ENCODE data around the gene TBC1D5. TPM values are rescaled to one million over a fixed set of nuclear protein-coding genes. Genes with fewer than 3 reads are reported as not detected.

TBC1D5 gene
- total RNA-seq, 1 donor from 2014 or later = 75.8 TPM

DNA sequence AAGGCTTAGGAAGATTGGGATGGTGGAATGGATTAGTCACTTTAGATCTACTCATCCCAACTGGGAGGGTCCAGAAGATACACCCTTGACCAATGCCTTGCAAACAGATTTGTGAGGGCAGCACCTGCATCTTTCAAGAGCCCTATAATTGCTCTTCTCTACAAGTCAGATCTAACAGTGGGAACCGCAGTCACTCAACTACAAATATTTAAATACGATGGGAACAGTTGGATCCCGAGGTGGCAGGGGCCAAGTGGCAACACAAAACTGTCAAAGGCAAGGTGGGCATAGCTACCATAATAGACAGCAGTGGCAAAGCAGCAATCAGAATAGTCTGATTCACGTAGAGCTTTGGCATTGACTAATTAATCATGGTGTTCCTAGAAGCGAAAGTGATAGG, 152.0 kb downstream of the TBC1D5 start:
- DNase-seq (ENCODE audit: low read depth in 2 of 2) = no peak

DNA sequence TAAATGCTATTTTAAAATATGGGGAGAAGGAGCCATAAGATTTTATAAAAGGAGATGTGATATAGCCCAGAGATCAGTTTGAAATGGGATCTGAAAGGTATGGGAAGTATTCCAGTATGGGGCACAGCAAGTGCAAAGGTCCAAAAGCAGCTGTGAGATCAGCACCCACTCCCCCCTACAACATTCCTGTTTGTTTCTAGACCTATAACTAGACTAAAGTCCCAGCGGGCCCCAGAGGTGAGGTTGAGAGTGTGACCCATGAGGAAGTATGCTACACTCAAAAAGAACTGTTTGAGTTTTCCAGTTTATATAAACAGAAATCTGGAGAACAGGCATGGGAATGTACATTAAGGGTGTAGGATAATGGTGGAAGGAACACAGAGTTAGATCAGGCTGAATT, 152.5 kb downstream of the TBC1D5 start:
- DNase-seq (ENCODE audit: low read depth in 2 of 2) = no peak

DNA sequence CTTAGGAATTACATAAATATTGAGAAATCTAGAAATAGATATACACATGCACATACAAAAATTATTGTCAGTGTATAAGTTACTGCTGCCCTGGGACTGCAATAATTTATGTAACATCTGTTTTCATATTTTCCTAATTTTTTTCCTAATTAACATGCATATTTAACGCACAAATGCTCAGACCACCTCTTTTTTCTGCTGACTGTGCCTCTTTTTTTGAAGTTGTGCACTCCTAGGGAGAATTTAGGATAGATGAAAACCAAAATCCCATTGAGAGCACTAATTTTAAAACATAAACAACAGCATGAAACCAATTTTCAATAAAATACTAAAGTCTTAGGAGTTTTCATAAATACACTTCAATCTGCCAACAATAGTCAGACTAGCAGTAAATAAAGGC, 154.0 kb downstream of the TBC1D5 start:
- DNase-seq (ENCODE audit: low read depth in 2 of 2) = no peak

DNA sequence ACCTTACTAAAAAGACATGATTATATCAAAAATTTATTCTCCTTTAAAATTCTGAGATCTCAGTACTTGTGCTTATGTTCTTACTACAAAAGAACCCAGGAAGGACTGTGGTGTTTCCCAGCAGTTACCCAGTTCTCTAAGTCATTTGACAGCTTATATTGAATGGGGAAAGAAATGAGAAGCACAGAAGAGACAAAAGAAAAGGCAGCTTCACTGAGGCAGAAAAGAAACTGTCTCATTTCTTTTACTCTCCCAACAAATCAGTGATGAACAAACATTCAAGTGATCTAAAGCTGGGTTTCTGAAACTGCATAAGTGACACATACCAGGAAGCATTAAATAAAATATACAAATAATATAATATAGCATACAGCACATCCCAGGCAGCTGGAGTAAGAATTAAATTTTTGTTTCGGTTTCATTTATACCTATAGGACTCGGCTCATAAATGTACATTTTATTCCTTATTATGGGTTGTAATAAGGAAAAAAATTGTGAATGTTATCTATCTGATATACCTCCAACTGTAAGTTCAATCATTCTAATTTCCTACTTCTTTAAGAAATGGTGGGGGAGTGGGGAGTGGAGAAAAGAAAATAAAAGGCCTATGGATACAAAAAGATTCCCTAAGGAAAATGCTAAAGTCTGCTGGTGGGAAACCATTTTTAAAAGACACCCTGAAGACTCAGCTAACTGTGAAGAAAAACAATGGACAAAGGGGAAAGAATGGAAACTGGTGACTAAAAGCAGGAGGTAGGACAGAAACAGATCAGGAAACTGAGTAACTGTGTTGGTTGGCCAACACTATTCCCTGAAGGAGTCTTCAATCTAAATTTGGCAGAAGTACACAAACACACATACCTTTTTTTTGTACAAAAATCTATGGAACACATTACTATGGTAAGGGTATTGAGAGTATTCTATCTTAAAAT, 156.8 kb downstream of the TBC1D5 start:
- DNase-seq (ENCODE audit: low read depth in 2 of 2) = peak in 1 of 2 donors; percentile 58

DNA sequence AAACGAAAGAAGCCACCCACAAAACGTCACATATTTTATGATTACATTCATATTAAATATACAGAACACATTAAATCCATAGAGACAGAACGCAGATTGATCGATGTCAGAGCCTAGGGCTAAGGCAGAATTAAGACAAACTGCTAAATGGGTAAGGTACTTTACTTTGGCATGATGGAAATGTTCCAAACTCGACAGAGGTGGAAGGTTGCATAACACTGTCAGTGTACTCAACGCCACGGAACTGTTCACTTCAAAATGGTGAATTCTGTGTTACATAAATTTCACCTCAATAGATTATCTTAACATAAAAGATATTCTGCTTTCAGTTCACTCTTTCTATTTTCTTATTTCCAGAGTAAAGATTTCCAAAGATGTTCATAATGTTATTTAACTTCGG, 158.4 kb downstream of the TBC1D5 start:
- no peak for DNase-seq (ENCODE audit: low read depth in 2 of 2)

DNA sequence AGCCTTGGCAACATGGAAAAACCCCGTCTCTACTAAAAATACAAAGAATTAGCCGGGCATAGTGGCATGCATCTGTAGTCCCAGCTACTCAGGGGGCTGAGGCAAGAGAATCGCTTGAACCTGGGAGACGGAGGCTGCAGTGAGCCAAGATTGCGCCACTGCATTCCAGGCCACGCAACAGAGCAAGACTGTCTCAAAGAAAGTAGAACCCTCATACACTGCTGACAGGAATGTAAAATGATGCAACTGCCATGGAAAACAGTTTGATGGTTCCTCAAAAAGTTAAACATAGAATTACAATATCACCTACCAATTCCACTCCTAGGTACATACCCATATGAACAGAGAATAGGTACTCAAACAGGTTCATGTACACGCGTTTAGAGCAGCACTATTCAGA, 158.9 kb downstream of the TBC1D5 start:
- no peak for DNase-seq (ENCODE audit: low read depth in 2 of 2)

DNA sequence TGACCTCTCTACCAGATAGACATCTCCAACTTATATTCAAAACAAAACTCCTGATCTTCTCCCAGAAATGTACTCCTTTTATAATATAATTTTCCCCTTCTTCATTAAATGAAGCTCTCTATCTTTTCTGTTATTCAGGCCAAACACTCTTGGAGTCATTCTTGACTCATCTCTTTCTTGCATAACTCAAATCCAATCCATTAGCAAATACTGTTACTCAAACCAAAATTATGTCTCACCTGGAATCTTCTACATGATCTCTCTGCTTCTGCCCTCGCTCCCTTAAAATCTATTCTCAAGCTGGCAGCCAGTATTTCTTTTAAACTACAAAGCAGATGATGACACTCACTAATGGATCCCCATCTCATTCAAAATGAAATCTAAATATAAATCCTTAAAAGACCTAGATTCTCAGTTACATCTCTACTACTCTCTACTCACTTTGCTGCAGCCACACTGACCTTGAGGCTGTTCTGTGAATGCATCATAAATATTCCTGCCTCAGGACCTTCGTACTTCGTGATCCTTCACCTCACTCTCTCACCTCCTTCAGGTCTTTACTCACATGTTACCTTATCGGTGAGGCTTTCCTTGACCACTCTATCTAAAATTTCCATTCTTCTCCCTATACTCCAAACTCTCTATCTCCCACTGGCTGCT, 160.9 kb downstream of the TBC1D5 start:
- no peak for DNase-seq (ENCODE audit: low read depth in 2 of 2)

DNA sequence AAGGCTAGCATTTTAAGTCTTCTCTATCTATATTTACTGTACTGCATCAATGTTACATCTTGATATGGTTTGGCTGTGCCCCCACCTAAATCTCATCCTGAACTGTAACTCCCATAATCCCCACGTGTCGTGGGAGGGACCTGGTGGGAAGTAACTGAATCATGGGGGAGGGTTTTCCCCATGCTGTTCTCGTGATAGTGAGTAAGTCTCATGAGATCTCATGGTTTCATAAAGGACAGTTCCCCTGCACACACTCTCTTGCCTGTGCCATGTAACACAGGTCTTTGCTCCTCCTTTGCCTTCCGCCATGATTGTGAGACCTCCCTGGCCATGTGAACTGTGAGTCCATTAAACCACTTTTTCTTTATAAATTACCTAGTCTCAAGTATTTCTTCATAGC, 161.5 kb downstream of the TBC1D5 start:
- no peak for DNase-seq (ENCODE audit: low read depth in 2 of 2)

DNA sequence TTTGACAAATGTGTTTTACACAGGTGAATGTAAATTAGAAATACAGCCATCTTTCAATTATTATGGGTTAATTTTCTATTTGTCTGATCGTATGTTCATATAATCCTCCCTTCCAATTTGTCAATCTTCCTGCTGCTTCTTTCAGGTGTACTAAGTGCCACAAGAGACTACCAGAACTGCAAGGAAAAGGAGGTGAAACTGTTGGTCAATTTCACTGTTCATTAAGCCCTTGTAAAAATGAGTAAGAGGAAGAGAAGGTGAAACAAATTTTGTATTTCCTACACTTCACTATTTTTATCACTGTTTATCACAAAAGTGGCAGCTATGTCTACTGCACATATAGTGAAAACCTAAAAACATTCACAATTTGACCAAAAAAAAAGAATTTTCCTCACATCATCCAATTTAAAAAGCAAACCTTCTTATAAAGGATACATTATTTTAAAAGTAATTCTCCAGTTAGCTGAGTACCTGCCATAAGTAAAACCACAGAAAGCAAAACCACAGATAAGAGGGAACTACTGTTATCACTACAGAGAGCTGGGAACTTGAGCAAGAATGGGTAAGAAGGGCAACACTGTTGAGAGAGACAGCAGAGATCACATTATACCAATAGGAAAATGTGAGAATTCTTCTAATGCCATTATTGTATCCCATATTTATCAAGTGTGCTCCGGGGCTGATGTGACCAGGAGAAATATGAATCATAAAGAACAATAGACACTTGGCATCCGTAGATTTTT, 163.0 kb downstream of the TBC1D5 start:
- peak; percentile 30 to 66 for DNase-seq (ENCODE audit: low read depth in 2 of 2)

DNA sequence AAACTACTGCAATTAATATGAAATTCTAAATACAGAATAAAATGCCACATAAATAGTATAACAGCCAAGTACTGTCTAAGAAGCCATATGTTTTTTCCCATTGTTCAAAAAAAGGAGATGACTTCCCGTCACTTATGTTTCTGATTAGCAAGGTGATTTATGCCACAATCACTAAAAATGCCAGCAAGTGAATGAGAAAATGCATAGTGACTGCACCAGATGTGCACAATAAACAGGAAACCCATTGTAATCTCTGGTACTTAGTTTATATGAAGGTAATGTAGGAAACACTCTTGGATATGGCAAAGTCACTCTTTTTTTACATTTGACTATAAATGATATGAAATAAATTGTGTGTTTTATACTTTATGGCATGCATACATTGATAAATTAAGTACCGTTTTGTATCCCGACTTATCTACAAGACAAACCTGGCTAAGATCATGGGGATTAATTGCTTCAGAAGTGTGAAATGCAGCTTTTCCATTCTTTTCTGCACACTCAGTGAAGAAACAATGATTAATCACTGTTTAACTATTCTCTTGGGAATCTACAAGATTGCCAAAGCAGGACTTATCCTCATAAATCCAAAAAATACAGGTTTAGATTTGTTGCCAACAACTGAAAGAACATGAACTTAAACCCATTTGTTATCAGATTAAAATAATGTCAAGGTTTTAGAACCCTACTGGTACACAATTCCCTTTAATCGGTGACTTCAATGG, 164.5 kb downstream of the TBC1D5 start:
- DNase-seq (ENCODE audit: low read depth in 2 of 2) = peak in 1 of 2 donors; percentile 53

DNA sequence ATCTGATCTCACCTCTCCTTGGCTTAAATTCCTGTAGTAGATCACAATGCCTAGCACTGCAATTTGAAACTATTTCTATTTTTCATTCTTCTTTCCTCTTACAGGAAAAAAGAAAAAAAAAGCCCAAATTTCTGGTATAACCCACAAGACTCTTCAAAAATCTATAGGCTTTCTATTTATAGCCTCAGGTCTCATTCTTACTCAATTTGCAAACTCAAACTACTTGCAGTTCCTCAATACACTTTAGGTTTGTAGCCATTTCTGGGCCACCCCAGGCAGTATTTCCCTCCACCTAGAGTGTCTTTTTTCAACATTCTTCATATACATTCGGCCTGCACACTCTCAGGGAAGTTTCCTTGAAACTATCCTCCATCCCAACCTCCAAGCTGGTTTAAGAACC, 169.0 kb downstream of the TBC1D5 start:
- no peak for DNase-seq (ENCODE audit: low read depth in 2 of 2)

DNA sequence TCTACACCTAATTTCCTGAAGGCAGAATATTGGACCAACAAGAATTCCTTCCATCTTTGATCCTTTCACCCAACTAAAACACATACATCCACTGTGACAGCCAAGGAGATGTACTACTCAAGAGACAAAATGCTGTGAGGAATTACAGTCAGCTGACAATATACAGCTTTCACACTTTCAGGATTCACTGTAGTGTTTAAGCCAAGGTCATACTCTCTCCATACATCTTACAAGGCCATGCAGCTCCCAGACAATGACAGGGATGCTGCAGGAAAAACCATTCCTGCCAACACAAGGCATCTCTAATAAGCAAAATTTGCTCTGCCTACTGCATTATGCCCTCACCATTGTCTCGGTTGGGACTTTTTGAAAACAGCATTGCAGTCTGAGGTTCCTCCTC, 170.7 kb downstream of the TBC1D5 start:
- no peak for DNase-seq (ENCODE audit: low read depth in 2 of 2)

DNA sequence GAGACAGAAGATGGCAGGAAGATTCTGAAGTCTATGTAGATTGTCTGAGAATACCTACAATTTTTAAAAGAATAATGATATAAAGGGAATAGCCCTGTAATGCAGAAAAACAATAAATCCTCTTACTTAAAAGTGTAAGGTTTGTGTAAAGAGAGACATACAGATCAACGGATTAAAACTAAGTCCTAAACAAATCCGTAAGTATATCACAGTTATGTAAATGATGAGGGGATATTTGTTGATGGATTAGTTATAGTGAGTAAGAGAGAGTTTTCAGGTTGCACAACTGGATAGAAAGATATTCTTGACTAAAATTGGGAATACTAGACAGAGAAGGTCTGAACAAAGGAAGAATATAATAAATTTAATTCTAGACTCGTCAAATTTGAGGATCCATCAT, 179.6 kb downstream of the TBC1D5 start:
- no peak for DNase-seq (ENCODE audit: low read depth in 2 of 2)

DNA sequence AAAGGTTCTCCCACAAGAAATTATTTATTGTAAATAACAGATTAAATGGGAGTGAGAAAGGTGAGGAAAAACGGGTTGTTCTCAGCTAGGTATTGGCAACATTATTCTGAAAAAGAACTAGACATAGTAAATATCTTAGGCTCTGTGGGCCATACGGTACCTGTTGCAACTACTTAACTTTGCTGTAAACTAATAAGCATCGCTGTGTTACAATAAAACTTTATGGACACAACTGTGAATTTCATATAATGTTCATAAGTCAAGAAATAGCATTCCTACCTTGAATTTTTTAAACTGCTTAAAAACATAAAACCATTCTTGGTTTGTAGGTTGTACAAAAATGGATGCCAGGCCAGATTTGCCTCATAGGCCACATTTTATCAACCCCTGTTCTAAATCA, 183.9 kb downstream of the TBC1D5 start:
- DNase-seq (ENCODE audit: low read depth in 2 of 2) = no peak

DNA sequence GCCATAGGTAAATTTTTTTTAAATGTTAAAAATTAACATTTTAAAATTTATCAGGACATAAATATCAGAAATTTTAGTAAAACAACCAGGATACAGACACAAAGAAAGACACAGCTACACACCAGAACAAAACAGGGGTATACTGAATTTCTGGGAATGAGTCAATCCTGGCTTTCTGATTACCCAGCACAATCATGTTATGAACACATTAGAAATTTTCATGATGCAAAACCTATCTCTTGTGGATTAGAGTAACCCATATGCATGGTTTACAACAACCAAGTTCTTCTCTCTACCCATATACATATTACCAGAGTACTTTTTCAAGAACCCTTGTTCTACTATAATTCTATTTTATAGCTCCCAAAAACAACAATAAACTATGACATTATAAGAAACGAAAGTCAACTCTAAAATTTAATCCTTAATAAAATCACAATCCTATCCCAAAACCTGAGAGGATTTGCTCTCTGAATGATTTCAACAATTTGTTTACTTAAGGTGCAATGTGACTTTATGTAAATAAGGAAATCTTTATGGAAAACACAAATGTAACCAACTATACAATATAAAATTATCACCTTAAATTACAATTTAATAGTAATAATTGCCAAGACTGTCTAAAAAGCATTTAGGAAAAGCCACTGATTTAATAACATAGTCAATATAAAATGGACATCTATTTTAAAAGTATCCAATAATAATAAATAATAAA, 184.5 kb downstream of the TBC1D5 start:
- DNase-seq (ENCODE audit: low read depth in 2 of 2) = no peak

DNA sequence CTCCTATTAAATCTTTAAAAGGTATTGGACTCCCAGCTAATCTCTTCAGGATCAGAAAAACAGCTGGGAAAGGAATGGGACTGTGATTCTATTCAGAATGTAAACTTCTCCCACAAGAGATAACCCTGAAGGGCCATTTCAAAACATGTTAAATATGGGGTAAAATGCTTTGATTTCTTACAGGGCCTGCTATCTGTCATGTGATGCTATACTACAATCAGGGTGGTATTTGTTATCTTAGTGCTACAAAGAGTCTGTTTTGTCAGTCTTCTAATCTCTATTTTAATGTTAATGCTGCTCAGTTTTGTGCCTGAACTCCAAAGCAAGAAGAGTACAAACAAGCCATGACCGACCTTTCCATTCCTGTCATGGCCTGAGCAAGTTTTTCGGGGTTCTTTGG, 186.9 kb downstream of the TBC1D5 start:
- DNase-seq (ENCODE audit: low read depth in 2 of 2) = no peak

DNA sequence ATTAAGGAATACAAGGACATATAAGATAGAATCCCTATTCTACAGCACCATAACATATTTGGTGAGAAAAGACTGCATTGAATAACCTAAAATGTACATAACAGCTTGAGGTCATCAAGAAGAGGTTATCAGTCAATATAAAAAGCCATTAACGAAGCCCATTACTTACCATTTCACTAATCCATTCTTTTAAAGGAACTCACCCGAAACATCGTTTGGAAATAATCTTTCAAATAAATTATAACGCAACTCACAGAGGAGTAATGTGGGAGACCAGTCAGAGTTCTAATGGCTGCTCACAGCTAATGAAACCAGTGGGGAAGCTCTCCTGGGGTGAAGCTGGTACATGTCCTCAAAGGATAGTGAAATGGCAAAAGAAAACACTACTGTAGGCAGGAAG, 188.4 kb downstream of the TBC1D5 start:
- no peak for DNase-seq (ENCODE audit: low read depth in 2 of 2)

DNA sequence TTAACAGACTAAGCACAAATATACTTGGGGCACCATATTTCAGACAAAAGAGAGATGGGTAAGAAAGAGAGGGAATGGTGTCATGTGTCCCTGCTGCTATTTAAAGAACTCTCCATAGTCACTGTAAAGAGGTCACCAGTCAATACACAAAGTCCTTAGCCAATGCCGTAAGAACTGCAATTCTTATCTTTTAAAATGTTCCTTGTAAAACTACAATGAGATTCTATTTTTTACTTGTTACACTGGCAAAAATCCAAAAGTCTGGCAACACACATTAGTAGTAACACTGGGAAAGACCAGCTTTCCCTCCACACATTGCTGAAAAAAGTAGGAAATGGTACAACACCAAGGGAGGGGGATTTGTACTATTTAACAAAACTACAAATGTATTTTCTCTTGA, 189.4 kb downstream of the TBC1D5 start:
- DNase-seq (ENCODE audit: low read depth in 2 of 2) = peak in 1 of 2 donors; percentile 1

DNA sequence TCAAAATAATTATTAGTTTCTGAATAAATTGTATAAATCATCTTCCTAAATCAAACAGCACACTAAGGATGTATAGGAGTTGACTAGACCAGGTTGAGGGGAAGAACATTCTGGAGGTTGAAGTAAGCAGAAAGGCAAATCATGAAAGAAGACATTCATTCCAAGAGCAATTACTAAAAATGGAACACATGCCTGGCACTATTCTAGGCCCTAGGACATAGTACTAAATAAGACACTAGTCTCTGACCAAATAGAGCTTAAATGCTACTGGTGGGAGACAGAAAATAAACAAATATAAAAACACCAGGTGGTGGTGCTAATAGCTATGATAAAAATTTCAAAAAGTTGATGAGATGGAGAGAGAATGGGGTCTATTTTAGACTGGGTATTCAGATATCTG, 190.1 kb downstream of the TBC1D5 start:
- no peak for DNase-seq (ENCODE audit: low read depth in 2 of 2)

DNA sequence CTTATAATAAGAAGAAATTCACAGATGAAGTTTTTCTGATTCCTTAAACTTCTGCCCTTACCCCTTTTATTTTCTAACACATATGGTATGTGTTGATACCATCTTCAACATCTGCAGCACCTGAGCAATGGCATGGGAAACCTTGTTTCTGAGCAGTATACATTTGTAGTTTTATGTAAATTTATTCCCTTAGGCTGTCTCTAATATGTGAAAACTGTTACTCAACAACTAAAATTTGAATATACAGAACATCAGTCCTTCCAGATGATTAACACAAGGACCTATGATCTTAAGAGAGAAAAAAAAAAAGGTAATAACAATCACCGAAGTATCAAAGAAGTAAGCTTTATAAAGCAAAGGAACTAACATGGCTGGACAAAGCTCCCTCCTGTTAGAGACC, 190.5 kb downstream of the TBC1D5 start:
- no peak for DNase-seq (ENCODE audit: low read depth in 2 of 2)

DNA sequence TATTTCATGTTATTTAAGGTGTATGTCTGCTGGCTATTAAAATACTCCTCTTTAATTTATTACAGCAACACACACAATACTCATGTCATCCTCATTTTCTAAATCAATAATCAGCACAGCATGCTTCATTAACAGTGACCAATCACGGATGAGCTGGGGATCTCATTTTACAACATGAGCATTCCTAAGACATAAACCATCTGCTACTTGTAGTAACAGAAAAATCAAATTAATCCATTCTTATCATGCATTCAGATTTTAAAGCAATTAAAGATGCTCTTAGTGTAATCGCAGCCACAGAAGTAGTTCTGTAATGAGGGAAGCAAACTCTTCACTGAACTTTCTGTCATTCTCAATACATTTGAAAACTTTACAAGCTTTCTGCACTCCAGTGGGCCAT, 191.1 kb downstream of the TBC1D5 start:
- DNase-seq (ENCODE audit: low read depth in 2 of 2) = no peak
